ENCODE results near the gene NELFCD. TPM values are rescaled to one million over a fixed set of nuclear protein-coding genes. Genes with fewer than 3 reads are reported as not detected.

The NELFCD gene
- total RNA-seq, 1 experiment from 2014 or later = 88.2 TPM

DNA sequence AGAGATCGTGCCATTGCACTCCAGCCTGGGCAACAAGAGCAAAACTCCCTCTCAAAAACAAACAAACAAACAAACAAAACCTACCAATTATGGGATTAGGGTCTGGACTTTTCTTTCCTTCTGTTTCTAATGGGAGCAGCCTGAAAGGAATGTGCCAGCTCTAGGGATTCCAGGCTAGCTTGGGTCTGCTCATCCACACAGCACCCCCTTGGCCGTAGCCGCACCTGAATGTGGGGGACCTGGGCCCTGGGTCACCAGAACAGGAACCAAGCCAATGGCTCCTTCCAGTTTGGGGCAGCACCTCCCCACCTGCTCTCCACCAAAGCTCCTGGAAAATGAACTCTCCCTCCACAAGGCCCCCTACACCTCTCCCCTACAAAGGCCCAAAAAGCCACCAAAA lies 19.3 kb downstream of the NELFCD start (continued):
- TF ChIP-seq, protein P1, sequence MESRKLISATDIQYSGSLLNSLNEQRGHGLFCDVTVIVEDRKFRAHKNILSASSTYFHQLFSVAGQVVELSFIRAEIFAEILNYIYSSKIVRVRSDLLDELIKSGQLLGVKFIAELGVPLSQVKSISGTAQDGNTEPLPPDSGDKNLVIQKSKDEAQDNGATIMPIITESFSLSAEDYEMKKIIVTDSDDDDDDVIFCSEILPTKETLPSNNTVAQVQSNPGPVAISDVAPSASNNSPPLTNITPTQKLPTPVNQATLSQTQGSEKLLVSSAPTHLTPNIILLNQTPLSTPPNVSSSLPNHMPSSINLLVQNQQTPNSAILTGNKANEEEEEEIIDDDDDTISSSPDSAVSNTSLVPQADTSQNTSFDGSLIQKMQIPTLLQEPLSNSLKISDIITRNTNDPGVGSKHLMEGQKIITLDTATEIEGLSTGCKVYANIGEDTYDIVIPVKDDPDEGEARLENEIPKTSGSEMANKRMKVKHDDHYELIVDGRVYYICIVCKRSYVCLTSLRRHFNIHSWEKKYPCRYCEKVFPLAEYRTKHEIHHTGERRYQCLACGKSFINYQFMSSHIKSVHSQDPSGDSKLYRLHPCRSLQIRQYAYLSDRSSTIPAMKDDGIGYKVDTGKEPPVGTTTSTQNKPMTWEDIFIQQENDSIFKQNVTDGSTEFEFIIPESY (IDR thresholded peaks at IDR 0.05; ENCODE audit: extremely low read depth, insufficient replicate concordance, low read length) = no peak
- TF ChIP-seq SIN3A (IDR thresholded peaks at IDR 0.05; ENCODE audit: low read depth) (no peak), FOSL1 (IDR thresholded peaks at IDR 0.05; ENCODE audit: low read depth) (no peak), EZH2 (IDR thresholded peaks at IDR 0.05) (no peak), SP1 (IDR thresholded peaks at IDR 0.05; ENCODE audit: low read depth) (no peak), SRF (IDR thresholded peaks at IDR 0.05; ENCODE audit: low read depth) (no peak)
- TF ChIP-seq, protein P2, sequence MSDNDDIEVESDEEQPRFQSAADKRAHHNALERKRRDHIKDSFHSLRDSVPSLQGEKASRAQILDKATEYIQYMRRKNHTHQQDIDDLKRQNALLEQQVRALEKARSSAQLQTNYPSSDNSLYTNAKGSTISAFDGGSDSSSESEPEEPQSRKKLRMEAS (IDR thresholded peaks at IDR 0.05) = no peak

DNA sequence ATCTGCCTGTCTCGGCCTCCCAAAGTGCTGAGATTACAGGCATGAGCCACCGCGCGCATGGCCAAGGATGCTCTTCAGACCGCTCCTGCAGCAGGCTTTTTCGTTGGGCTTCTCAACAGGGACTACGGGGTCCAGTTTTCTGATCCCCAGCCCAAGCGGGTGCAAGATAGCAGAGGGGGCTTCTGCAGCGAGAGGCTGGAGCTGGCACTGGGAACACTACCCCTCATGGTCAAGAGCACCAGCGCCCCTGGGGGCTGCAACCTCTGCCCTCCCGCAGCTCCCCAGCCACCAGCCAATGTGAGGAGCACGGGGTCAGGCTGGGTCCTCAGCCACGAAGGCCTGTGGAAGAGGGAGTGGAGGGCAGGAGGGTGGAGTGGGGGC lies 20.0 kb downstream of the NELFCD start:
- no TSS peak for BruUV-seq (replicated peaks)
- H3K4me2 ChIP-seq (ENCODE audit: low read length) = no peak overlapping the region
- peaks cover 12 to 21% of the 10 kb centered on the region in 2 experiments; a peak in 3 of 4 replicates for H3K36me3 ChIP-seq (ENCODE audit: control insufficient read depth in 1 of 2, insufficient read depth in 2 of 2, low read length in 2 of 2)
- no peak overlapping the region for H2AFZ ChIP-seq (ENCODE audit: low read depth, low read length, poor library complexity, severe bottlenecking)
- ChIA-PET RAD21 (ENCODE audit: low non-redundant PET in 1 of 2, low total read pairs in 2 of 2, uncharacterized antibody in 2 of 2, unreplicated experiment in 2 of 2) (no interaction called here), CTCF (no interaction called here), POLR2A (no interaction called here)
- ATAC-seq = no peak
- TF ChIP-seq RAD21 (IDR thresholded peaks at IDR 0.05; ENCODE audit: low read depth) = no peak
- H3K79me2 ChIP-seq (ENCODE audit: insufficient read depth, low read length) = peaks cover 22% of the 10 kb centered on the region; the same call in 1 of the 2 replicates
- no peaks in the 10 kb centered on the region for H3K9me2 ChIP-seq (ENCODE audit: insufficient read depth)
- no peak overlapping the region for H3K9ac ChIP-seq (ENCODE audit: low read length)
- H3K9me3 ChIP-seq (ENCODE audit: control insufficient read depth in 1 of 2, insufficient read depth in 1 of 2, low read depth in 1 of 2, low read length in 2 of 2) = no peaks in the 10 kb centered on the region
- H3K27me3 ChIP-seq (ENCODE audit: insufficient read depth, low read length) = no peaks in the 10 kb centered on the region
- intact Hi-C loops (cut with micrococcal nuclease) = no loop called here
- H3K27ac ChIP-seq (ENCODE audit: low read depth, low read length) = no peak overlapping the region
- H3K4me3 ChIP-seq (replicated peaks in 1 of 2; ENCODE audit: low read depth in 1 of 2, low read length in 2 of 2) = no peak overlapping the region
- no peaks in the 10 kb centered on the region for H4K20me1 ChIP-seq (ENCODE audit: insufficient read depth)
- DNase-seq (ENCODE audit: low read depth, low spot score) = no peak
- H3K4me1 ChIP-seq (ENCODE audit: control insufficient read depth in 1 of 2, insufficient read depth in 2 of 2, low read length in 2 of 2) = peaks cover 4 to 12% of the 10 kb centered on the region in 2 experiments
